NB4 (cell line): Measurements from ENCODE around the gene PRPF19.

Experiments used
- DNase-seq: peaks from one replicate; pipeline ENCODE4 v3.0.0; 2010; ENCODE audit warnings: low read depth
- H3K4me3 ChIP-seq: one replicate; pipeline ENCODE4 v1.5.1; 2011; ENCODE audit warnings: mild to moderate bottlenecking, low read depth, low read length, moderate library complexity
- MYC ChIP-seq: IDR thresholded peaks from 2 replicates; pipeline ENCODE4 v1.6.1; 2011; ENCODE audit warnings: low read depth, low read length
- POLR2A ChIP-seq: IDR thresholded peaks from 2 replicates; pipeline ENCODE4 v1.6.1; 2011; ENCODE audit warnings: mild to moderate bottlenecking; ENCODE audit not compliant: insufficient read length; ENCODE audit errors: extremely low read depth
- TF ChIP-seq, protein P1 (sequence below): IDR thresholded peaks from one replicate; pipeline ENCODE4 v1.5.1; 2012; ENCODE audit warnings: low read depth, low read length
- TF ChIP-seq, protein P2 (sequence below): IDR thresholded peaks from 2 replicates; pipeline ENCODE4 v1.6.1; 2011; ENCODE audit warnings: low read depth, low read length

PRPF19 gene

DNA sequence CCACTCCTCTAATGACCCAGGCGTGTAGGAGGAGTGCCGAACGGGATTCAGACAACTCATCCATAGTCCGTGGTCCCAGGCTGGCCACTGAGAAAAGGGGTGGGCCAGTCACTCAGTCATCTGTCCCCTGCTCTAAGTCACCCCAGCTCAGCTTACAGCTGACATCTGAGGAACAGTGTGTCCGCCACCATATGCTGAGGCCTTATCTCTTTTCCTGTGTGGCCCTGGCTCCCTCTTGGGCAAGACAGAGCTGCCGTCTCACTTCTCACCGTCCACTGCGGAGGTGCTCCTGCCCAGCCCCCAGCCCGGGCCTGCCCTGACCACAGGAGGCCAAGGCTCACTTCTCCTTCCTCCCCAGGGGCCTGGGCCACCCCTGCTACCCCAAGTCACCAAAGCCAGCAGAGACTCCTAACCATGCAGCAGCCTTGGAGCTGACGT is 57.7 kb downstream of the PRPF19 start:
- TF ChIP-seq, protein P1, sequence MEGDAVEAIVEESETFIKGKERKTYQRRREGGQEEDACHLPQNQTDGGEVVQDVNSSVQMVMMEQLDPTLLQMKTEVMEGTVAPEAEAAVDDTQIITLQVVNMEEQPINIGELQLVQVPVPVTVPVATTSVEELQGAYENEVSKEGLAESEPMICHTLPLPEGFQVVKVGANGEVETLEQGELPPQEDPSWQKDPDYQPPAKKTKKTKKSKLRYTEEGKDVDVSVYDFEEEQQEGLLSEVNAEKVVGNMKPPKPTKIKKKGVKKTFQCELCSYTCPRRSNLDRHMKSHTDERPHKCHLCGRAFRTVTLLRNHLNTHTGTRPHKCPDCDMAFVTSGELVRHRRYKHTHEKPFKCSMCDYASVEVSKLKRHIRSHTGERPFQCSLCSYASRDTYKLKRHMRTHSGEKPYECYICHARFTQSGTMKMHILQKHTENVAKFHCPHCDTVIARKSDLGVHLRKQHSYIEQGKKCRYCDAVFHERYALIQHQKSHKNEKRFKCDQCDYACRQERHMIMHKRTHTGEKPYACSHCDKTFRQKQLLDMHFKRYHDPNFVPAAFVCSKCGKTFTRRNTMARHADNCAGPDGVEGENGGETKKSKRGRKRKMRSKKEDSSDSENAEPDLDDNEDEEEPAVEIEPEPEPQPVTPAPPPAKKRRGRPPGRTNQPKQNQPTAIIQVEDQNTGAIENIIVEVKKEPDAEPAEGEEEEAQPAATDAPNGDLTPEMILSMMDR, result no peak
- no peak for TF ChIP-seq POLR2A
- TF ChIP-seq, protein P2, sequence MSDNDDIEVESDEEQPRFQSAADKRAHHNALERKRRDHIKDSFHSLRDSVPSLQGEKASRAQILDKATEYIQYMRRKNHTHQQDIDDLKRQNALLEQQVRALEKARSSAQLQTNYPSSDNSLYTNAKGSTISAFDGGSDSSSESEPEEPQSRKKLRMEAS, result peak; percentile 62; the same call in 1 of the 2 replicates
- no peak; the same call in 1 of the 2 replicates for TF ChIP-seq MYC
- no peak overlapping the region for H3K4me3 ChIP-seq
- peak; percentile 91 for DNase-seq

DNA sequence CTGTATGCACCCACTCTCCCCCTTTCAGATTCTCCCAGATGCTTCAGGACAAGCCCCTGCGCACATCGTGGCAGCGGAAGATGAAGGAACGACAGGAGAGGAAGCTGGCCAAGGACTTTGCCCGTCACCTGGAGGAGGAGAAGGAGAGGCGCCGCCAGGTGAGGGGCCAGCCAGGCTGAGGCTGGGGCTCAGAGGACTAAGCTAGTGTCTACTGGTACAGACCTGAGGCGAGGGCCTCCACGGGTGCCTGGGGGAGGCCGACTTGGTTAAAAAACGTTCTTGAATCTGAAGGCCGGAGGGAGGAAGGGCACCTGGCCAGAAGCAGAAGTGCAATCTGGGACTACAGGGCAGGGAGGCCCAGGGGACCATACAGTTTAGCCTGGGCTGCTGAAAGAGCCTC is 58.5 kb downstream of the PRPF19 start:
- TF ChIP-seq POLR2A, result no peak
- TF ChIP-seq, protein P2, result no peak
- no peak for TF ChIP-seq MYC
- TF ChIP-seq, protein P1, result no peak
- DNase-seq, result peak; percentile 77
- no peak overlapping the region for H3K4me3 ChIP-seq

DNA sequence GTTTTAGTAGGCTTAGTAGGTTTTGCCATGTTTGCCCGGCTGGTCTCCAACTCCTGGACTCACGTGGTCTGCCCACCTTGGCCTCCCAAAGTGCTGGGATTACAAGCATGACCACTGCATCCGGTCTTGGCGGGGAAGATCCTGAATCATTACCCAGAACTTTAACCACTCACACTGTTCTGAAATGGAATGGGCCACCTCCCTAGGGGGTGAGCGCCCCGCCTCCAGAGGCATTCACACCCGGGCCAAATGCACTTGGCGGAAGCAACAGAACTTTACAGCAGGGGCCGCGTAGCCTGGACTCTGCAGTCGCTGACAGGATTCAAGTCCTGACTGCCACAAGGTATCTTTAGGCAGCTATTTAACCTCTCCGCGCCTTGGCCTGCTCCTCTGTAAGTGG is 59.1 kb downstream of the PRPF19 start:
- no peak for DNase-seq
- H3K4me3 ChIP-seq, result no peak overlapping the region
- TF ChIP-seq, protein P1, result no peak
- TF ChIP-seq MYC, result no peak
- TF ChIP-seq, protein P2, result no peak

DNA sequence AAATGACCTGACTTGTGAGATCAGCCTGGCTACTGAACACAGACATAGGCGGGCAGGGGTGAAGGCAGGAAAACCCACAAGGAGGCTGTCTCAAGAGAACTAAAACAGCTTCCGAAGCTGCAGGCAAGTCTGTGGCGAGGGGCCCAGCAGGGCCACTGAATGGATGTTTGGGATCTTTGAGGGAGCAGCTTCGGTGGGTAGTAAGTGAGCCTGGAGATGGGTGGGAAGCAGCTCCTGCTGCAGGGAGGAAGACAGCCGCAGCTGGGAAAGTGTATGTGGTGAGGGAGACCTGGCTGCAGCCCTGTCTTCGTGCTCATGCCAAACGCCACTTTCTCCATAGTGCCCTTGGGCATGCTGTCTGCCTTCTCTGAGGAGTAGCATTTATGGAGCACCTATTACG is 61.0 kb downstream of the PRPF19 start:
- peak overlapping the region; percentile 95 for H3K4me3 ChIP-seq
- DNase-seq, result no peak

DNA sequence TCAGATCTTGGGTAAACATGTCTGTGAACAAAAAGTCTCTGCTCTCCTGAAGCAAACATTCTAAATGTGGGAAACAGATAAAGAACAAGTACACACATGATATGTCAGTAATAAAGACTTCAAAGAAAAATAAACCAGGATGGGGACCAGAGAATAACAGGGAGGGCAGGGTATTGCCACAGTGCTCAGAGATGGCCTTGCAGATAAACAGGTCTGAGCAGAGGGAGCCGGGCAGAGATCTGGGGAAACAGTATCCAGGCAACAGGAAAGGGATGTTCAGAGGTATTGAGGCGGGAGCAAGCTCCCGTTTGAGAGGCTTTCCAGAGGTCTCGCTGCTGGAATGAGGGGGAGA is 61.5 kb downstream of the PRPF19 start:
- no peak for DNase-seq
- TF ChIP-seq POLR2A (no peak), MYC (no peak)
- TF ChIP-seq, protein P2, result no peak
- TF ChIP-seq, protein P1, result no peak
- peak overlapping the region; percentile 95 for H3K4me3 ChIP-seq

More for the DNA sequence above, 61.0 kb downstream of the PRPF19 start:
- TF ChIP-seq, protein P1, result no peak
- TF ChIP-seq POLR2A (no peak), MYC (no peak)
- TF ChIP-seq, protein P2, result no peak
